ENCODE data around the gene ECT2L.

The ECT2L gene

DNA sequence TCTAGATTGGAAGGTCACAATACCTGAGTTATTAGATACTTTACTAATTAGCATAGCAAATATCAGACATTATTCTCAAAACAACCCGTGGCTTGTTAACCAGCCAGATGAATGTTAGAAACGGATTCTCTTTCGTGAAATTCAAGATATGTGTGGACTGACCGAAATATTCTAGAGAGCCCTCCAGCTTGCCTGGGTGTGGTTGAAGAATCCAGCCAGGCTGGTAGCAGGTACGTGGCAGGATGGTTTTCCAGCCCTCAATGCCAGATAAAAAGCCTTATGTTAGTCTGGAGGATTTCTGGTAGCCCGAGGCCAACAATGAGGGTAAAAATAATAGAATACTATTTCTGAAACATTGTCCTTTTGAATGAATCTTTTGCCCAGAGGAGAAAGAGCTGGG, 19.3 kb downstream of the ECT2L start:
- H3K79me2 ChIP-seq (ENCODE audit: insufficient read depth, low read length): no peaks in the 10 kb centered on the region
- H3K4me1 ChIP-seq (ENCODE audit: insufficient read depth, low read length, severe bottlenecking): peaks cover 23% of the 10 kb centered on the region
- no peak overlapping the region for H3K9ac ChIP-seq (ENCODE audit: low read length)
- H3K36me3 ChIP-seq (ENCODE audit: insufficient read depth, low read length): no peaks in the 10 kb centered on the region
- TF ChIP-seq, protein P1, sequence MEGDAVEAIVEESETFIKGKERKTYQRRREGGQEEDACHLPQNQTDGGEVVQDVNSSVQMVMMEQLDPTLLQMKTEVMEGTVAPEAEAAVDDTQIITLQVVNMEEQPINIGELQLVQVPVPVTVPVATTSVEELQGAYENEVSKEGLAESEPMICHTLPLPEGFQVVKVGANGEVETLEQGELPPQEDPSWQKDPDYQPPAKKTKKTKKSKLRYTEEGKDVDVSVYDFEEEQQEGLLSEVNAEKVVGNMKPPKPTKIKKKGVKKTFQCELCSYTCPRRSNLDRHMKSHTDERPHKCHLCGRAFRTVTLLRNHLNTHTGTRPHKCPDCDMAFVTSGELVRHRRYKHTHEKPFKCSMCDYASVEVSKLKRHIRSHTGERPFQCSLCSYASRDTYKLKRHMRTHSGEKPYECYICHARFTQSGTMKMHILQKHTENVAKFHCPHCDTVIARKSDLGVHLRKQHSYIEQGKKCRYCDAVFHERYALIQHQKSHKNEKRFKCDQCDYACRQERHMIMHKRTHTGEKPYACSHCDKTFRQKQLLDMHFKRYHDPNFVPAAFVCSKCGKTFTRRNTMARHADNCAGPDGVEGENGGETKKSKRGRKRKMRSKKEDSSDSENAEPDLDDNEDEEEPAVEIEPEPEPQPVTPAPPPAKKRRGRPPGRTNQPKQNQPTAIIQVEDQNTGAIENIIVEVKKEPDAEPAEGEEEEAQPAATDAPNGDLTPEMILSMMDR (IDR thresholded peaks at IDR 0.05; ENCODE audit: low read length): no peak
- no peak for TF ChIP-seq EZH2 (IDR thresholded peaks at IDR 0.05; ENCODE audit: borderline replicate concordance, low read length)
- no peak overlapping the region for H3K27ac ChIP-seq (ENCODE audit: low read depth, low read length, poor library complexity, severe bottlenecking)
- no peaks in the 10 kb centered on the region for H4K20me1 ChIP-seq (ENCODE audit: insufficient read depth, low read length)
- no peak overlapping the region for H3K4me3 ChIP-seq (ENCODE audit: low read depth, low read length, poor library complexity, severe bottlenecking)
- H3F3A ChIP-seq (ENCODE audit: insufficient read depth, low read length): no peaks in the 10 kb centered on the region
- H3K27me3 ChIP-seq (ENCODE audit: insufficient read depth, low read length): no peaks in the 10 kb centered on the region
- H3K9me3 ChIP-seq (ENCODE audit: low read length): no peaks in the 10 kb centered on the region
- no peaks in the 10 kb centered on the region for H3K9me2 ChIP-seq (ENCODE audit: low read depth, low read length)
- H3K4me2 ChIP-seq (ENCODE audit: low read length): no peak overlapping the region
- no peak overlapping the region for H2AFZ ChIP-seq (ENCODE audit: low read length)

DNA sequence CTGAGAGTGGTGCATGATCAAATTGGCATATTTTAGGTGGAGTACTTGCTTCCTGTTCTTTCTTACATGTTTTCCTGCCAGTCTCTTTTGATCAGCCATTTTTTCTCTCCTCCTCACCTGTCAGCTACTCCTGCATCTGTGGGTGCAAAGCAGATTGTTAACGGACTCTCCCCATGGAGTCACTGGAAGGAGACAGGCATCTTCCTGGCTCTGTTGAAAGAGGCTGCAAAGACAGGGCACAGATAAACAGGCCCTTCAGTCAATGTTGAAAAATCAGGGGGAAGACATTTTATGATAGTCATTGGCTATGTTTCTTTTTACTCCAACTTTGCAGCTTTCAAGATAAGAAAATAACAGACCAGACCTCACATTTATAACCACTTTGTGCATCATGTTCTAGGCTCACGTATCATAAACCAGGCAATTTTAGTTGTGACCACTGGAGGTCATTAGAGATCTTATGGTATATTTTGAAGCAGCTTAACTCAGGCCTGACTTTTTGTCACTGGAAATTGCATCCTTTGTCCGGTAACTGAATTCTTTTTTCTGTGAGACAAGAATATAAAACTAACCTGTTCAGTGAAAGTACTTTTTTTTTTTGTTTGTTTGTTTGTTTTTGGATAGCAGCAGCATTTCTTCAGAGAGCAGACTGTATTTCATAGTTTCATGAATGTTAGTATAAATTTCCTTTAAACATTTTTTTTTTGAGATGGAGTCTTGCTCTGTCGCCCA, 20.1 kb downstream of the ECT2L start:
- no peaks in the 10 kb centered on the region for H3K27me3 ChIP-seq (ENCODE audit: insufficient read depth, low read length)
- no peaks in the 10 kb centered on the region for H3K9me2 ChIP-seq (ENCODE audit: low read depth, low read length)
- no peak overlapping the region for H3K27ac ChIP-seq (ENCODE audit: low read depth, low read length, poor library complexity, severe bottlenecking)
- no peak overlapping the region for H3K9ac ChIP-seq (ENCODE audit: low read length)
- H3K4me1 ChIP-seq (ENCODE audit: insufficient read depth, low read length, severe bottlenecking): peaks cover 28% of the 10 kb centered on the region
- no peaks in the 10 kb centered on the region for H3K36me3 ChIP-seq (ENCODE audit: insufficient read depth, low read length)
- no peaks in the 10 kb centered on the region for H3F3A ChIP-seq (ENCODE audit: insufficient read depth, low read length)
- no peak overlapping the region for H3K4me3 ChIP-seq (ENCODE audit: low read depth, low read length, poor library complexity, severe bottlenecking)
- TF ChIP-seq, protein P1 (IDR thresholded peaks at IDR 0.05; ENCODE audit: low read length): peak; percentile 80
- no peak for TF ChIP-seq EZH2 (IDR thresholded peaks at IDR 0.05; ENCODE audit: borderline replicate concordance, low read length)
- H3K9me3 ChIP-seq (ENCODE audit: low read length): no peaks in the 10 kb centered on the region
- H3K4me2 ChIP-seq (ENCODE audit: low read length): no peak overlapping the region
- H3K79me2 ChIP-seq (ENCODE audit: insufficient read depth, low read length): no peaks in the 10 kb centered on the region
- H2AFZ ChIP-seq (ENCODE audit: low read length): no peak overlapping the region
- no peaks in the 10 kb centered on the region for H4K20me1 ChIP-seq (ENCODE audit: insufficient read depth, low read length)

DNA sequence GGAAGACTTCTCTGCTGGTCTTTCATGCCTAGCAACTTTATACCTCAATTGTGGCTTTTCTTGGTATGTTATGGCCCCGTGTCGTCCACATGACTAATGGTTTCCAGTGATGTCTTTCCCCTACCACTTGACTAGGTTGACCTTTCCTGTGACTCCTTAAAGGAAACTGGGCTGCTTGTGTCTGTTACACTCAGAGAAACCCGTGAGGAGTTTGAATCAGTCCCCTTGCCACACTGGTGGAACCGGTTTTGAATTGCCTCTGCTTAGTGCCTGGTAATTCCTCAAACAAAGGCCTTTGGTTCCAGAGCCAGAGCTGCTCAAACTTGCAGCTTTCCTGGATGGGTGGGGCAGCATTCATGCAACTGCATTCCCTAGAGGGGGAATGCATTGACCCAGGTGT, 21.9 kb downstream of the ECT2L start:
- Histone ChIP-seq H3K9me3 (ENCODE audit: low read length) (no peaks in the 10 kb centered on the region), H3K27ac (ENCODE audit: low read depth, low read length, poor library complexity, severe bottlenecking) (no peak overlapping the region), H3K4me3 (ENCODE audit: low read depth, low read length, poor library complexity, severe bottlenecking) (no peak overlapping the region), H3F3A (ENCODE audit: insufficient read depth, low read length) (no peaks in the 10 kb centered on the region), H3K36me3 (ENCODE audit: insufficient read depth, low read length) (no peaks in the 10 kb centered on the region), H3K9ac (ENCODE audit: low read length) (no peak overlapping the region), H3K4me2 (ENCODE audit: low read length) (no peak overlapping the region), H3K27me3 (ENCODE audit: insufficient read depth, low read length) (no peaks in the 10 kb centered on the region), H3K79me2 (ENCODE audit: insufficient read depth, low read length) (no peaks in the 10 kb centered on the region), H2AFZ (ENCODE audit: low read length) (no peak overlapping the region), H4K20me1 (ENCODE audit: insufficient read depth, low read length) (no peaks in the 10 kb centered on the region), H3K4me1 (ENCODE audit: insufficient read depth, low read length, severe bottlenecking) (peaks cover 38% of the 10 kb centered on the region), H3K9me2 (ENCODE audit: low read depth, low read length) (no peaks in the 10 kb centered on the region)
- TF ChIP-seq, protein P1 (IDR thresholded peaks at IDR 0.05; ENCODE audit: low read length): no peak
- TF ChIP-seq EZH2 (IDR thresholded peaks at IDR 0.05; ENCODE audit: borderline replicate concordance, low read length): no peak
